GM18502 (cell line): ENCODE results near the gene CORO1C.
A peak's percentile ranks its signal among the peaks of the same experiment; 100 is the strongest.
"Not testable (repeated sequence)": the region's sequence is repeated elsewhere in the genome, so short reads cannot be mapped to it uniquely, and the experiment has no call there.

Experiments used
- ATAC-seq: cut with Tn5 transposase; IDR thresholded peaks from one replicate; pipeline ENCODE4 v1.9.1; 2021; ENCODE audit warnings: mild to moderate bottlenecking; ENCODE audit not compliant: unreplicated experiment, poor library complexity

Gene CORO1C

DNA sequence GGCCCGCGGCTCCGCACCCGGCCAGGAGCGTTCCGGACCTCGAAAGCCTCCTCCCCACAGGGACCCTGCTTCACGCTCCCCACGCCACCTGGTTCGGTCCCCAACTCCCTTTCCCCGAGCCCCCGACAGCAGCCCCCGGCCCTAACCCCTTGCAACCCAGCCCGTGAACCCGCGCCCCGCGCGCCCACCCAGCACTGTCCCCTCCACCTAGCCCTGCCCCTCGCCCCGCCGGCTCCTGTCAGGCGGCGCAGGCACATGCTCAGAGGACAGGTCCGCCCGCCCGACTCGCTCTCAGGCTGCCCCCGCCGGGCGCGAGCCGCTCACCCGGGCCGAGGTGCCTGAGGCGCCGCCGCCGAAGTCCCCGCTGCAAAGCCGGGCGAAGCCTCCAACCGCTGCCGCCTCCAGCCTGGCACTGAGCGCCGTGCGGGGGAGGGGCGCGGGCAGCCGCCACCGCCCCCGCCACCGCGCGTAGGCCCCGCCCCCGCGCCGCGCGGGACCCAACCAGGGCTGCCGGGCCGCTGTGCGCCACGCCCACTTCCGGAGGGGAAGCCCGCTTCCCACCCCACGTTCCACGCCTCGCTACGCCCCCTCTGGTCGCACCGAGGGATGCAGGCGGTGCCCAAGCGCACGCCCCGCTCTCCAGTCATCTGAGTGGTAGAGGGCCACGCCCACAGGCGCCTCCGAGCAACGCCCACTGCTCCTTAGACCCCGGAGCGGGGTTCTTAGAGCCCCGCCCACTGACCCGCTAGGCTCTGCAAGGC is at the start of gene CORO1C:
TSS of gene CORO1C (minus strand) at position 414 of the 761 bp plus-strand sequence. CDS start 30,200 bp downstream, outside the sequence.
- peak; percentile 75 for ATAC-seq

- no peak for ATAC-seq
Observed at GRCh38 chr12:108779998-108780688, 48.8 kb upstream of the CORO1C start.

DNA sequence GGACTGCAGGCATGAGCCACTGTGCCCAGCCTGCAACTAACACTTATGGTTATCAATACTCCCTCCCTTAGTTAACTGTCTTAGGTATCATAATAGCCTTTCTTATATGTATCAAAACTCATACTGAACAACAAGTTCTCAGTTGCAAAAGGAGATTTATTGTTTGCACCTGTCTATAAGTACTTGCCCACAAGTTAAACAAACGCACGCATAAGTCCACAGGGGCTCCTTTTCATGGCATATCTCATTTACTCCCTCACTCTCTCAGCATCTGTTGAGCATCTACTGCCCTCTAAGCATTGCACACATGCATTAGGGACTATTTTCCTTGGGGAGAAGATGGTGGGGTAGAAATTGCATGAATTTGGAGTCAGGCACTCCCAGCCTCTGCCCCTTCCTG is 46.7 kb upstream of the CORO1C start:
- no peak for ATAC-seq

- ATAC-seq, result no peak
Observed at GRCh38 chr12:108777156-108777555, 45.8 kb upstream of the CORO1C start.

DNA sequence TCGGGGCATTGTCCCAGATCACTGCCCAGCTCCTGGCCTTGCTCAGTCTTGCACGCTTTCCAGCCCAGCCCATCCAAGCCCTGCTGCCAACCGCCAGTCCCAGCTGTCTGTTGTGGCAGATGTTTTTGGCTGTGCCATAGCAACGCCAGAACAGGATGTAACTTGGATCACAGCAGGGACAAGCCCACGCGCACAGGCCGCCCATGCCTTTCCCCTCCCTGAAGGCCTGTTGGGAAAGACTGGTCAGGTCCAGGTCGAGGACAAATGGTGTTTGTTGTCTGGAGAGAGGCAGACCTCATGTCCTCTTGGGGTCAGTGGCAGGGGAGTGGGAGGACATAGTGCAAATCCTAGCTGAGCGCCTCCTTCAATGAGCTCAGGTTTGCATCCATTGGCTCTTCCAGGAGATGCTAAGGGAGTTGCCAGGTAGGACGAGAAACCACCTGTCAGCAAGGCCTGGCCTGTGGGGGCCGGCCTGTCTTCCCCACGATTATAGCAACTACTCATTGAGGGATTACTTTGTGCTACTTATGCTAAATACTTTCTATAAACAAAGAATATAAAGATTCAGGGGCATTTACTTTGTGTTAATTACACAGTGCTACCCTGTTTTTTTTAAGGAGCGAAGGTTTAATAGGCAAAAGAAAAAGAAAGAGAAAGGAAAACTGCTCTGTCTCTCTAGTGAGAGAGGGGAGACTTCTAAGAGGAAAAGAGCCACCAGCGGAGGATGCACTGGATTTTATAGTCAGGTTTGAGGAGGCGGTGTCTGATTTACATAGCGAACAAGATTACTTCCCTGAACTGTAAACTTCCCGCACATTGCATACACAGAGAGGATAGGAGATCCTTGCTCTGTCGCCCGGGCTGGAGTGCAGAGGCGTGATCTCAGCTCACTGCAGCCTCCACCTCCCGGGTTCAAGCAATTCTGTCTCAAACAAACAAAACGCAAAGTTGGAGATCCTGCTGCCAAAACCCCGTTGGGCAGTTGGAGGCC is 42.8 kb upstream of the CORO1C start:
- ATAC-seq, result no peak

GRCh38 chr12:108772891-108773797 is 41.8 kb upstream of the CORO1C start:
- no peak for ATAC-seq

DNA sequence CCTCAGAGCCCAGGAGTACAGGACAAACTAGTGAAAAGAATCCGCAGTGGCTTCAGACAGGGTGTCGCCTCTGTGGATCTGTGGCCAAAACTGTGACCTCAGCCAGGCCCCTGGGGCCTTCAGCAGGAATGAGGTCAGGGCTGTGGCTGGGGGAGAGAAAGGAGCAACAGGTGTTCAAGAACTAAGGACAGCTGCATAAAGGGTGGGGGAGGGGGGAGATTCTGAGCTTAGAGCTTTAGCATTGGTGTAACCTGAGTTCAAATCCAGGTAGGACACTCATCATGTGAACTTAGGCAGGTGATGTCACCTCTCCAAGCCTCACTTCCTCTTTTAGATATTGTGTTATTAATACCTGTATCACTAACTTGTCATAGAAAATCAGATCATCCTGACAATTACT is 40.9 kb upstream of the CORO1C start:
- ATAC-seq, result no peak

DNA sequence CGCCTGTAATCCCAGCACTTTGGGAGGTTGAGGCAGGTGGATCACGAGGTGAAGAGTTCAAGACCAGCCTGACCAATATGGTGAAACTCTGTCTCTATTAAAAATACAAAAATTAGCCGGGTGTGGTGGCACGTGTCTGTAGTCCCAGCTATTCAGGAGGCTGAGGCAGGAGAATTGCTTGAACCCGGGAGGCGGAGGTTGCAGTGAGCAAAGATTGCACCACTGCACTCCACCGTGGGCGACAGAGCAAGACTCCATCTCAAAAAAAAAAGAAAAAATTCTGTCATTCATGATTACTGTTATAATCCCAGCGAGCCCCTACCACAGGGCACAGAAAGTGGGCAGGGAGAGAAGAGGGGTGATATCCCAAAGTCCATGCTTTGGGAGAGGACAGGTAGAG is 40.5 kb upstream of the CORO1C start:
- ATAC-seq, result not testable (repeated sequence)

DNA sequence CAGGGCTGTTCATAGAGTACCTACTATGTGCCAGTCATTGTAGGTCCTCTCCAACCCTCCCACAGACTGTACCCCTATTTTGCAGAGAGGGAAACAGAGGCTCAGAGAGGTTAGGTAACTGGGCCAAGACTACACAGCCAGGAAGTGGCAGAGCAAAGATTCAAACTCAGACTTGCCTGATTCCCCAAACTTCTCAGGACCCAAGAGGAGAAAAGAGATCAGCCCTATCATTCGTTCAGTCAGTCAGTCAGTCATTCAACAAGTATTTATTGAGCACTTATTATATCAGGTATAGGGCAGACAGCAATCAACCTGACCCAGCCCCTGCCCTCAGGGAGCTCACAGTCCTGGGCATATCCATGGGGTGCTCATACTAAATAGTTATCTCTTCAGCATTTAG is 39.6 kb upstream of the CORO1C start:
- ATAC-seq, result no peak

GRCh38 chr12:108770269-108770829 is 39.0 kb upstream of the CORO1C start:
- ATAC-seq, result no peak

- no peak for ATAC-seq
Observed at GRCh38 chr12:108768591-108769500, 37.5 kb upstream of the CORO1C start.

DNA sequence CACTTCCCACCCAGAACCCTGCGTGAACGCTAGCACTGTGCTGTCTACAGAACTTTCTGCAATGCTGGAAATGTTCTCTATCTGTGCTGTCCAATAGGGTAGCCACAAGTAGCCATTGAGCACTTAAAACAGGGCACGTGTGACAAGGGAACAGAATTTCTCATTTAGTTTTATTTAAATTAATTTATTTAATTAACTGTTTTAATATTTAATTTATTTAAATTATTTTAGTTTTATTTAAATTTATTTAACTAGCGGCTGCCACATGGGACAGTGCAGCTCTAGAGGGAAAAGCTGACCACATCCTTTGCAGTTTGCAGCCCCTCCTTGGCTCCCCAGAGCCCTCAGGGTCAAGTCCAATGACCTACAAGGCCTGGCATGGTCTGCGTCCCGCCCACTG is 35.0 kb upstream of the CORO1C start:
- no peak for ATAC-seq

- ATAC-seq, result no peak
Observed at GRCh38 chr12:108765289-108765764, 34.0 kb upstream of the CORO1C start.

GRCh38 chr12:108764540-108765288 is 33.4 kb upstream of the CORO1C start:
- ATAC-seq, result no peak

DNA sequence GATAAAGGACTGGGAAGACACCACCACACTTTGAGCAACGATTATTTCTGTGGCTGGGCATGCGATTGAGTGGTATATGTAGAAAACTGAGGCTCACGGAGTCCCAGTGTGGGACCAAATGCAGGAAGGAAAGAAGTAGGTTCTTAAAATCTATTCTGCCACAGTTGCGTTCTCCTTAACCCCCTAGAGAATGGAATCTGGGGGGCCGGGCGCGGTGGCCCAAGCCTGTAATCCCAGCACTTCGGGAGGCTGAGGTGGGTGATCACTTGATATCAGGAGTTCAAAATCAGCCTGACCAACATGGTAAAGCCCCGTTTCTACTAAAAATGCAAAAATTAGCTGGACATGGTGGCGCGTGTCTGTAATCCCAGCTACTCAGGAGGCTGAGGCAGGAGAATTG is 29.9 kb upstream of the CORO1C start:
- ATAC-seq, result no peak

DNA sequence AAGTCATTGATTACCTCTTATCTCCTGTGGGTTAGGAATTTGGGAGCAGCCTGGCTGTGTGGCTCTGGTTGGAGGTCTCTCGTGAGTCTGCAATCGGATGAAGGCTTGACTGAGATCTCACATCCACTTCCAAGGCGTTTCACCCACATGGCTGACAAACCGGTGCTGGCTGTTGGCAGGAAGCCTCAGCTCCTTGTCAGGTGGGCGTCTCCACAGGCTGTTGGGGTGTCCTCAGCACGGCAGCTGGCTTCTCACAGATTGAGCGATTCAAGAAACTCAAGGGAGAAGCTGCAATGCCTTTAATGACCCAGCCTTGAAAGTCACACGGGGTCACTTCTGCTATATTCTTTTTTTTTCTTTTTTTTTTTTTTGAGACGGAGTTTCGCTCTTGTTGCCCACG is 28.6 kb upstream of the CORO1C start:
- no peak for ATAC-seq

DNA sequence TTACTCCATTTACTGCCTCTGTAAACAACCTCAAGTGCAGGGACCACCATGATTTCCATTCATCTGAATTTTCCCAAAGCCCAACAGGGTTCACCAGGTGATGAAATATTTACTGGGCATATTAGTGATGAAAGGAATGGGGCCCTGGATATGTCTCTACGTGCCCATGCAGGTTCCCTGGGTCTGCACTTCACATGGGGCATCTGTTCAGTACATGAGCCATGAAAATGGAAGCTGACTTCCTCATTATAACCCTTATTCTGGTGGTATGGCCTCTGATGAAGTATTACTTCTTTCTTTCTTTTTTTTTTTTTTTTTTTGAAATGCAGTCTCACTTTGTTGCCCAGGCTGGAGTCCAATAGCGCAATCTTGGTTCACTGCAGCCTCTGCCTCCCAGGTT is 26.5 kb upstream of the CORO1C start:
- no peak for ATAC-seq

GRCh38 chr12:108756421-108756820 is 25.1 kb upstream of the CORO1C start:
- no peak for ATAC-seq
